ENCODE measurements around the gene OXTR.

OXTR gene

GRCh38 chr3:8737301-8737700 lies 32.1 kb downstream of the OXTR start:
- Mint-ChIP-seq H3K4me1 (peaks cover 55% of the 10 kb centered on the region), H3K27ac (no peak overlapping the region), H3K27me3 (ENCODE audit: low read depth) (no peaks in the 10 kb centered on the region), H3K9me3 (no peaks in the 10 kb centered on the region), H3K36me3 (ENCODE audit: low read depth) (no peaks in the 10 kb centered on the region), H3K4me3 (no peak overlapping the region)
- TF ChIP-seq, protein P1, sequence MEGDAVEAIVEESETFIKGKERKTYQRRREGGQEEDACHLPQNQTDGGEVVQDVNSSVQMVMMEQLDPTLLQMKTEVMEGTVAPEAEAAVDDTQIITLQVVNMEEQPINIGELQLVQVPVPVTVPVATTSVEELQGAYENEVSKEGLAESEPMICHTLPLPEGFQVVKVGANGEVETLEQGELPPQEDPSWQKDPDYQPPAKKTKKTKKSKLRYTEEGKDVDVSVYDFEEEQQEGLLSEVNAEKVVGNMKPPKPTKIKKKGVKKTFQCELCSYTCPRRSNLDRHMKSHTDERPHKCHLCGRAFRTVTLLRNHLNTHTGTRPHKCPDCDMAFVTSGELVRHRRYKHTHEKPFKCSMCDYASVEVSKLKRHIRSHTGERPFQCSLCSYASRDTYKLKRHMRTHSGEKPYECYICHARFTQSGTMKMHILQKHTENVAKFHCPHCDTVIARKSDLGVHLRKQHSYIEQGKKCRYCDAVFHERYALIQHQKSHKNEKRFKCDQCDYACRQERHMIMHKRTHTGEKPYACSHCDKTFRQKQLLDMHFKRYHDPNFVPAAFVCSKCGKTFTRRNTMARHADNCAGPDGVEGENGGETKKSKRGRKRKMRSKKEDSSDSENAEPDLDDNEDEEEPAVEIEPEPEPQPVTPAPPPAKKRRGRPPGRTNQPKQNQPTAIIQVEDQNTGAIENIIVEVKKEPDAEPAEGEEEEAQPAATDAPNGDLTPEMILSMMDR (IDR thresholded peaks at IDR 0.05; ENCODE audit: unreplicated experiment in 3 of 3) = no peak

DNA sequence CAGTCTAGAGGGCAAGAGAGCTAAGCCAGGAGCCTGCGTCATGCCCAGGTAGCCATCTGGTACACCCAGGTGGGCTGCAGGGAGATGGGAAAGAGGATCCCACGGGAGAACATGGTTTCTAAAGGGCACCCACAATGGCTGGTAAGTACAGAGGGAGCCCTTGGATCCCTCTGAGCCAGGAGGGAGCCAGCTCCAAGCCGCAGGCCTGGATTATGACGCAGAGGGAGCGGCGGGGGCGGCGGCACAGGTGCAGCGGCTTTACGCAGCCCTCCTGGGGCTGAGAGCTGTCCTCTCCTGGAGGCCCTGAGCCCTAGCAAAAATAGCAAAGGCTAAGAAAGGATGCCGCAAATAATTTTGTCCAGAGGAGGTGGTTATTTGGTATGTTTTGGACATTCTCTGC lies 33.0 kb downstream of the OXTR start:
- no peaks in the 10 kb centered on the region for H3K9me3 Mint-ChIP-seq
- H3K4me1 Mint-ChIP-seq = peaks cover 49% of the 10 kb centered on the region
- H3K4me3 Mint-ChIP-seq = peak overlapping the region in 2 of 3 experiments; percentile 78 to 92
- TF ChIP-seq, protein P1 (IDR thresholded peaks at IDR 0.05; ENCODE audit: unreplicated experiment in 3 of 3) = no peak
- no peaks in the 10 kb centered on the region for H3K36me3 Mint-ChIP-seq (ENCODE audit: low read depth)
- peak overlapping the region in 1 of 3 experiments; percentile 13 for H3K27ac Mint-ChIP-seq
- H3K27me3 Mint-ChIP-seq (ENCODE audit: low read depth) = no peaks in the 10 kb centered on the region

DNA sequence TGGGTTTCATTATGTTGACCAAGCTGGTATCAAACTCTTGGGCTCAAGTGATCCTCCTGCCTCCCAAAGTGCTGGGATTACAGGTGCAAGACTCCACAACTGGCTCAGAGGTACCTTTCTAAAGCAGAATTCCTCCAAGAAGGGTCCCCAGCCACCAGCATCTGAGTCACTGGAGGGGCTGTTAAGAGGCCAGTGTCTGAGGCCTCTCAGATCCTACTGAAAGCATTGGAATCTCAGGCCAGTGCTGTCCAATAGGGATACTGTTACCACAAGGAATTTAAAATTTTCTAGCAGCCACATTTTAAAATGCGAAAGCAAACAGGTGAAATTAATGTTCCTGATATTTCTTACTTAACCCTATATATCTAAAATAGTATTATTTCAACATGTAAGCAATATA lies 34.5 kb downstream of the OXTR start:
- Mint-ChIP-seq H3K4me1 (peaks cover 49% of the 10 kb centered on the region), H3K4me3 (peak overlapping the region; percentile 33 to 92 (median 90)), H3K27me3 (ENCODE audit: low read depth) (no peaks in the 10 kb centered on the region), H3K36me3 (ENCODE audit: low read depth) (no peaks in the 10 kb centered on the region), H3K9me3 (no peaks in the 10 kb centered on the region), H3K27ac (peak overlapping the region in 2 of 3 experiments; percentile 64 to 76)
- TF ChIP-seq, protein P1 (IDR thresholded peaks at IDR 0.05; ENCODE audit: unreplicated experiment in 3 of 3) = no peak

- H3K9me3 Mint-ChIP-seq = no peaks in the 10 kb centered on the region
- H3K4me1 Mint-ChIP-seq = peaks cover 50% of the 10 kb centered on the region
- H3K27ac Mint-ChIP-seq = peak overlapping the region in 2 of 3 experiments; percentile 68 to 76
- H3K36me3 Mint-ChIP-seq (ENCODE audit: low read depth) = no peaks in the 10 kb centered on the region
- H3K4me3 Mint-ChIP-seq = peak overlapping the region; percentile 33 to 92 (median 90)
- TF ChIP-seq, protein P1 (IDR thresholded peaks at IDR 0.05; ENCODE audit: unreplicated experiment in 3 of 3) = no peak
- H3K27me3 Mint-ChIP-seq (ENCODE audit: low read depth) = no peaks in the 10 kb centered on the region
Measured at GRCh38 chr3:8734137-8734878, 35.1 kb downstream of the OXTR start.

- peaks cover 51% of the 10 kb centered on the region for H3K4me1 Mint-ChIP-seq
- H3K36me3 Mint-ChIP-seq (ENCODE audit: low read depth) = no peaks in the 10 kb centered on the region
- TF ChIP-seq, protein P1 (IDR thresholded peaks at IDR 0.05; ENCODE audit: unreplicated experiment in 3 of 3) = no peak
Measured at GRCh38 chr3:8733332-8734094, 35.9 kb downstream of the OXTR start, which contains the start of gene CAV3. Gene CAV3 (plus strand): TSS chr3:8733802. CDS start chr3:8733877, 75 bp downstream.

More at GRCh38 chr3:8733332-8734094, 35.9 kb downstream of the OXTR start, which contains the start of gene CAV3:
- Mint-ChIP-seq H3K9me3 (no peaks in the 10 kb centered on the region), H3K27ac (peak within 1 kb of the TSS; percentile 34 to 94 (median 68)), H3K27me3 (ENCODE audit: low read depth) (no peaks in the 10 kb centered on the region), H3K4me3 (peak within 1 kb of the TSS; percentile 73 to 92 (median 90))
